H9 (cell line): ENCODE data around the gene SBNO1. TPM values are rescaled to one million over a fixed set of nuclear protein-coding genes. Genes with fewer than 3 reads are reported as not detected.

Experiments used
- DNase-seq: peaks from one replicate; pipeline ENCODE4 v3.0.0-alpha.2; 2017
- H2AFZ ChIP-seq: one replicate; pipeline ENCODE4 v1.6.1; 2013; ENCODE audit warnings: mild to moderate bottlenecking, low read length, control low read depth, moderate library complexity
- H2AK5ac ChIP-seq: 2 replicates; pipeline ENCODE4 v1.6.1; 2013; ENCODE audit warnings: low read length, control low read depth, mixed read lengths; ENCODE audit not compliant: insufficient read length
- H2BK120ac ChIP-seq: one replicate; pipeline ENCODE4 v1.6.1; 2013; ENCODE audit warnings: low read depth, mild to moderate bottlenecking, low read length, control low read depth, inconsistent platforms; ENCODE audit not compliant: poor library complexity, severe bottlenecking
- H2BK12ac ChIP-seq: 2 replicates; pipeline ENCODE4 v1.6.1; 2013; ENCODE audit warnings: low read length, control low read depth, mixed read lengths, low read depth; ENCODE audit not compliant: insufficient read length
- H2BK15ac ChIP-seq: 2 replicates; pipeline ENCODE4 v1.6.1; 2013; ENCODE audit warnings: low read depth, low read length, control low read depth
- H2BK20ac ChIP-seq: one replicate; pipeline ENCODE4 v1.6.1; 2013; ENCODE audit warnings: low read depth, mild to moderate bottlenecking, low read length, control low read depth, inconsistent platforms; ENCODE audit not compliant: poor library complexity, severe bottlenecking
- H2BK5ac ChIP-seq: 2 replicates; pipeline ENCODE4 v1.6.1; 2013; ENCODE audit warnings: low read length, control low read depth, mixed read lengths; ENCODE audit not compliant: insufficient read length
- H3K14ac ChIP-seq: 2 replicates; pipeline ENCODE4 v1.6.1; 2013; ENCODE audit warnings: low read length, control low read depth; ENCODE audit not compliant: insufficient read depth
- H3K18ac ChIP-seq: 2 replicates; pipeline ENCODE4 v1.6.1; 2013; ENCODE audit warnings: low read depth, mild to moderate bottlenecking, mixed read lengths, low read length, control low read depth; ENCODE audit not compliant: insufficient read length
- H3K23ac ChIP-seq: 2 replicates; pipeline ENCODE4 v1.6.1; 2013; ENCODE audit warnings: low read length, control low read depth, mixed read lengths, low read depth; ENCODE audit not compliant: insufficient read length
- H3K23me2 ChIP-seq: 2 replicates; pipeline ENCODE4 v1.6.1; 2013; ENCODE audit warnings: low read depth, mild to moderate bottlenecking, mixed read lengths, low read length, control low read depth; ENCODE audit not compliant: insufficient read length, poor library complexity, severe bottlenecking
- H3K27ac ChIP-seq: 2 replicates; pipeline ENCODE4 v1.5.1; 2013; ENCODE audit warnings: low read length, control low read depth, mixed read lengths, low read depth; ENCODE audit not compliant: insufficient read length
- H3K27me3 ChIP-seq: 2 replicates; pipeline ENCODE4 v1.6.1; 2013; ENCODE audit warnings: low read length, control low read depth, inconsistent platforms; ENCODE audit not compliant: insufficient read depth
- H3K4ac ChIP-seq: 2 replicates; pipeline ENCODE4 v1.6.1; 2013; ENCODE audit warnings: low read depth, mild to moderate bottlenecking, control low read depth, inconsistent platforms, low read length, moderate library complexity
- H3K4me1 ChIP-seq: 2 replicates; pipeline ENCODE4 v1.6.1; 2013; ENCODE audit warnings: low read length, control low read depth, inconsistent platforms; ENCODE audit not compliant: insufficient read depth
- H3K4me2 ChIP-seq: 2 replicates; pipeline ENCODE4 v1.6.1; 2013; ENCODE audit warnings: low read length, control low read depth, mixed read lengths; ENCODE audit not compliant: insufficient read length, insufficient read depth
- H3K56ac ChIP-seq: 2 replicates; pipeline ENCODE4 v1.6.1; 2013; ENCODE audit warnings: low read depth, mild to moderate bottlenecking, mixed read lengths, low read length, control low read depth; ENCODE audit not compliant: insufficient read length
- H3K79me1 ChIP-seq: 2 replicates; pipeline ENCODE4 v1.6.1; 2013; ENCODE audit warnings: low read depth, mild to moderate bottlenecking, moderate library complexity, low read length, control low read depth, inconsistent platforms; ENCODE audit not compliant: insufficient read depth, poor library complexity, severe bottlenecking
- H3K79me2 ChIP-seq: 2 replicates; pipeline ENCODE4 v1.6.1; 2013; ENCODE audit warnings: low read length, control low read depth, inconsistent platforms; ENCODE audit not compliant: insufficient read depth
- H3K9ac ChIP-seq: 2 replicates; pipeline ENCODE4 v1.6.1; 2013; ENCODE audit warnings: low read length, control low read depth, mixed read lengths; ENCODE audit not compliant: insufficient read length; ENCODE audit errors: extremely low read depth
- H3K9me3 ChIP-seq: one replicate; pipeline ENCODE4 v1.6.1; 2013; ENCODE audit warnings: low read depth, low read length, inconsistent platforms; ENCODE audit not compliant: control insufficient read depth
- H3T11ph ChIP-seq: one replicate; pipeline ENCODE4 v1.6.1; 2013; ENCODE audit warnings: mild to moderate bottlenecking, low read length, control low read depth, inconsistent platforms
- H4K20me1 ChIP-seq: one replicate; pipeline ENCODE4 v1.6.1; 2013; ENCODE audit not compliant: control insufficient read depth, insufficient read length, insufficient read depth
- H4K5ac ChIP-seq: 2 replicates; pipeline ENCODE4 v1.6.1; 2013; ENCODE audit warnings: low read depth, mild to moderate bottlenecking, mixed read lengths, low read length, control low read depth; ENCODE audit not compliant: insufficient read length
- H4K8ac ChIP-seq: replicated peaks from 2 replicates; pipeline ENCODE4 v1.6.1; 2013; ENCODE audit warnings: low read length, control low read depth, mixed read lengths, low read depth; ENCODE audit not compliant: insufficient read length
- H4K91ac ChIP-seq: 2 replicates; pipeline ENCODE4 v1.6.1; 2013; ENCODE audit warnings: low read depth, mild to moderate bottlenecking, moderate library complexity, mixed read lengths, low read length, control low read depth; ENCODE audit not compliant: insufficient read length
- H3K27ac Mint-ChIP-seq, 3 experiments: 2 replicates in 2 of 3; 3 replicates in 1 of 3; pipeline ENCODE4 v1.8.0; 2020 to 2021; ENCODE audit warnings: mixed read lengths in 3 of 3, mild to moderate bottlenecking in 1 of 3, moderate library complexity in 1 of 3
- H3K27me3 Mint-ChIP-seq: 2 replicates; pipeline ENCODE4 v1.8.0; 2021; ENCODE audit warnings: low read depth, mild to moderate bottlenecking, moderate library complexity, mixed read lengths
- H3K36me3 Mint-ChIP-seq, 3 experiments: 2 replicates in 2 of 3; 3 replicates in 1 of 3; pipeline ENCODE4 v1.8.0; 2020 to 2021; ENCODE audit warnings: low read depth in 3 of 3, mixed read lengths in 3 of 3; ENCODE audit not compliant: insufficient read depth in 1 of 3
- H3K4me1 Mint-ChIP-seq, 2 experiments: 2 replicates each; pipeline ENCODE4 v1.8.0; 2020; ENCODE audit warnings: mixed read lengths in 2 of 2
- H3K4me3 Mint-ChIP-seq, 2 experiments: 2 replicates in 1 of 2; 3 replicates in 1 of 2; pipeline ENCODE4 v1.8.0; 2020 to 2021; ENCODE audit warnings: mild to moderate bottlenecking in 2 of 2, mixed read lengths in 2 of 2, moderate library complexity in 1 of 2
- H3K9me3 Mint-ChIP-seq, 2 experiments: 2 replicates in 1 of 2; 3 replicates in 1 of 2; pipeline ENCODE4 v1.8.0; 2020; ENCODE audit warnings: mild to moderate bottlenecking in 2 of 2, mixed read lengths in 2 of 2, moderate library complexity in 1 of 2
- CTCF ChIP-seq: fragments of 200-600 bp; sonication (generic); conservative IDR thresholded peaks from 3 replicates; pipeline ENCODE4 v1.8.0; 2021; ENCODE audit warnings: antibody characterized with exemption, mild to moderate bottlenecking
- WGBS: extraction: QIAGEN DNeasy Blood & Tissue Kit; methylation state at CpG from one replicate; pipeline ENCODE4 v1.1.7; 2013; ENCODE audit warnings: missing lambda C conversion rate, low lambda C conversion rate, mixed read lengths; ENCODE audit not compliant: insufficient read length; ENCODE audit errors: extremely low coverage; 5-methylcytosine and 5-hydroxymethylcytosine counted together
- total RNA-seq: library from RNA; stranded (reverse); gene quantifications from 2 replicates; pipeline ENCODE4 v1.2.1, GENCODE V29; 2021

SBNO1 gene
- total RNA-seq, 1 experiment from 2014 or later: 47.5 TPM

- Histone ChIP-seq H2AFZ (no peak overlapping the region), H4K5ac (no peak overlapping the region), H3K9ac (no peak overlapping the region), H2BK20ac (no peak overlapping the region), H3K4me1 (peaks cover 3% of the 10 kb centered on the region; the same call in 1 of the 2 replicates), H4K20me1 (no peaks in the 10 kb centered on the region), H3K79me1 (no peaks in the 10 kb centered on the region), H3K18ac (no peak overlapping the region), H3K56ac (no peak overlapping the region), H2BK15ac (no peak overlapping the region), H3K23me2 (peaks cover 11% of the 10 kb centered on the region), H4K8ac (no peak overlapping the region), H3K4ac (no peak overlapping the region), H2BK5ac (no peak overlapping the region), H2BK12ac (no peak overlapping the region), H3K79me2 (no peaks in the 10 kb centered on the region), H3K14ac (no peak overlapping the region), H3K4me2 (peak overlapping the region; percentile 48), H3K23ac (no peak overlapping the region), H2AK5ac (no peak overlapping the region), H4K91ac (no peak overlapping the region), H3T11ph (no peak overlapping the region), H3K9me3 (no peaks in the 10 kb centered on the region), H3K27me3 (no peaks in the 10 kb centered on the region; the same call in 1 of the 2 replicates), H3K27ac (no peak overlapping the region), H2BK120ac (no peak overlapping the region)
- H3K4me3 Mint-ChIP-seq: no peak overlapping the region
- H3K27ac Mint-ChIP-seq: no peak overlapping the region
- peaks cover 61% of the 10 kb centered on the region for H3K27me3 Mint-ChIP-seq
- H3K4me1 Mint-ChIP-seq: peaks cover 14 to 15% of the 10 kb centered on the region in 2 experiments
- no peak for TF ChIP-seq CTCF
- peaks cover 7 to 31% (median 24%) of the 10 kb centered on the region in 3 experiments for H3K36me3 Mint-ChIP-seq
- no peaks in the 10 kb centered on the region; a peak in 1 of 5 replicates for H3K9me3 Mint-ChIP-seq
- no CpG with 5 or more reads among the region's 102 CpGs for WGBS
- no peak for DNase-seq
These were observed 24.4 kb upstream of the SBNO1 start for GRCh38 chr12:123388951-123389559.
